GM18511 (cell line): ENCODE results near the gene KCNQ1.

ENCODE experiments used
- ATAC-seq: cut with Tn5 transposase; IDR thresholded peaks from one replicate; pipeline ENCODE4 v1.9.1; 2021; ENCODE audit warnings: mild to moderate bottlenecking, moderate library complexity; ENCODE audit not compliant: unreplicated experiment

Gene KCNQ1

GRCh38 chr11:2531277-2531986, 86.6 kb downstream of the KCNQ1 start:
- ATAC-seq, result no peak

GRCh38 chr11:2531987-2532703, 87.3 kb downstream of the KCNQ1 start:
- no peak for ATAC-seq

GRCh38 chr11:2532704-2533586, 88.1 kb downstream of the KCNQ1 start:
- peak; percentile 74 for ATAC-seq

GRCh38 chr11:2533587-2534133, 88.9 kb downstream of the KCNQ1 start:
- ATAC-seq, result no peak

DNA sequence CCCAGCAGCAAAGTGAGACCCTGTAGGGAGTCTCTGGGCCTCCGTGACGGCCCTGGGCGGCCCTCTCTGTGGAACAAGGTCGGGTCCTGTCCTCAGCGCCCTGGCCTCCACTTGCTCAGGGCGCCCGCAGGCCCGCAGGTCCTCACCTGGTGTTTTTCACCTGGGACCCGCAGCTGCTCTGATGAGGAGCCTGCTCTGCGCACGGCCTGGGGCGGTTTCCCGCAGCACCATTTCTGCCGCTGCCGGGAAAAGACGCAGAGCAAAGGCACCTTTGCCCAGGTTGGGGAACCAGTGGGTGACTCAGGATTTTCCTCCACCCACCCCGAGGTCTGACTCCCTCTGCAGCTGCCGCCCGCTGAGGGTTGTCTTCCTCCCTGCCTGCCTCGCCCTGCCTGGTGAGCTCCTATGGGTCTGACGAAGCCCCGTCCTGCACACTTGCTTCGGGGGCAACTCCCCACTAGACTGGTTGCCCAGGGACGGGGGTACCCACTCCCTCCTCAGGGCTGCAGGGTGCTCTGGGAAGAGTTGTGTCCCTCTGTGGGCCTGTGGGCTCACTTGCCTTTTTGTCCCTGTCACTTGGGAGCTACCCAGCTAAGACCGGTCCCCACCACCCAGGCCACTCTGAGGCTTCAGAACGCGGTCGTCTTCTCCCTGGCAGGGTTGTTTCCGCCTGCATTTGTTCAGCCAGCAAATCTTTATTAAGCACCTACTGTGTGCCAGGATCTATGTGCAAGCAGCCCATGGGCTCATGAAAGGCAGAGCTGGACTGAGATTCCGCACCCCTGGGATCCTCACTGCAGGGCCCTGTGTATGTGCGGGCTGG, 89.5 kb downstream of the KCNQ1 start:
- no peak for ATAC-seq

DNA sequence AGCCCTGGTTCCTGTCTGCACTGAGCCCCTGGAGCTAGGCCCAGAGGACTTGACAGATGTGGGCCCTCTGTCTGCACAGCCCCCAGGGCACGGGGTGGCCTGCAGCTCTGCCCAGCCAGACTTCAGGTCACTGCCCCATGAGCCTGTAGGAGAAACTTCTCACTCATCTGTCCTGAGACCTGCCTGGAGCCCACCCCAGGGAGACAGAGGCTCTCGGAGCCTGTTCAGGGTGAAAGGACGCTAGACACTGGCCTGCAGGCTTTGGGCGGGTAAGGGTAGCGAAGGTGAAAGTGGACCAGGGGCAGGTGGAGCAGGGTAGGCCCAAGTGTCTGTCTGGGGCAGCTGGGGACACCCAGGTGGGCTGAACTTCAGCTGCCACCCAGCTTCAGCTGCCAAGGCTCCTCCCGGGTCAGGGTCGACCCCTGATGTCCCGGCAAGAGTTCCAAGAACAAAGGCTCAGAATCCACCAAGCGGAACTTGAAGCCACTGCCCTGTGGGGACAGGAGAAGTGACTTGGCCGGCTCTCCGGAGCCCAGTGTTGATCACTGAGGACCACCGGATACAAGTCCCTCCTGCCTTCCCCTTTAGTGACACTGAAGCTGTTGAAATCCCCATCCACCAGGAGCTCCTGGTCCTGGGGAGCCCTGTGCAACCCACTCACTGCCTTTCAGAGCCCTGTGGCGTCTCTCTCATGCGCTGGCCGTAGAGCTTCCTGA, 90.3 kb downstream of the KCNQ1 start:
- ATAC-seq, result no peak

DNA sequence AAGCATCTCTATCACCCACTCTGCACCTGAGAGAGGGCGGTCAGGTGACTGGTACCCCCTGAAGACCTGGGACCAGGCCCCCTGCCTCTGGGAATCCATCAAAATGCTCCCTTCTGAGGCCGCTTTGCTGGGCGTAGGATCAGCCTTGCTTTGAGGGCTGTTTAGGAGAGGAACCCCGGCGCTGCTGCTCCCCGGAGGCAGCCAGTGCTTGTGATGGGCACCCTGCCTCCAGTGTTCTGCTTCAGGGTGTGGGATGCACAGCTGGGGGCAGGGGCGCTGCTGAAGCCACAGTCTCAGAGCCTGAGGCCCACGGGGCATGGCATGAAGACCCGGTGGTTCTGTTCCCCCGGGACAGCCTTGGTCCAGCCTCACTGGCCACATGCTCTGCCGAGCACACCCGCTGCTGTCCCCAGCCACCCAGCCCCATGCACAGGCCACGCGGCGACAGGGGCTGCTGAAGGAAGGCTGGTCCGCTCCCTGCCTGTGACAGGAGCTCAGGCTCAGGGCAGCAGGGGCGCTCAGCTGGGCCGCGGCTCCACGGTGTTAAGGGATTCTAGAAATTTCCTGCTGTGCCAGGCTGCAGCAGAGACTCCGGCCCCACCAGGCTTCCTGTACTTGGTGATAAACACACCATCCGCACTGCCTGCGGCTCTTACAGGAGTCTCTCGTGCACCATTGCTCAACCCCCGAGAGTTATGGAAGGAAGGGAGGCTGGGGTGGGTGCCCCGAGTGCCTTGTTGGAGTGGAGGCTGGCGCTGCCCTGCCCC, 91.0 kb downstream of the KCNQ1 start:
- no peak for ATAC-seq

DNA sequence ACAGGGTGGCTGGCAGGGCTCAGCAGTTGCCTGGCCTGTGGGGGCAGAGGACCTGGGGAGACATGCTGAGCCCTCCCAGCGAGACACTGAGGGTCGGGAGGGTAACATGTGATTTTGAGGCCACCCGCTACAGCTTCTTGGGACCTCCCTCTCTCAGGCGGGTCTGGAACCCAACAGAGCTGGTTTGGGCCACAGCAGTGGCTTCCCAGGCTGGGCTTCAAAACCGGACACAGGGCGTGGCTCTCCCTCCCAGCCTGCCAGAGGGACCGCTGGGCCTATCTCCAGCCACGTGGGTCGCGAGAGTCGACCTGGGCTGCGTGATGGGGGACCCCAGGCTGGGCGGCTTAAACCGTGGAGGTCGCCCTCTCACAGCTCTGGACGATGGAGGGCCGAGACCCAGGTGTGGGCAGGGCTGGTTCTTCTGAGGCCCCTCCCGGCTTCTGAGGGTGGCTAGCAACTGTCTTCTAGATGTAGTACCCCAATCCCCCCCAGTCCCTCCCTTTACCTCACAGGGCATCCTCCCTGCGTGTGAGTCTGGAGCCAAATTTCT, 91.7 kb downstream of the KCNQ1 start:
- no peak for ATAC-seq

DNA sequence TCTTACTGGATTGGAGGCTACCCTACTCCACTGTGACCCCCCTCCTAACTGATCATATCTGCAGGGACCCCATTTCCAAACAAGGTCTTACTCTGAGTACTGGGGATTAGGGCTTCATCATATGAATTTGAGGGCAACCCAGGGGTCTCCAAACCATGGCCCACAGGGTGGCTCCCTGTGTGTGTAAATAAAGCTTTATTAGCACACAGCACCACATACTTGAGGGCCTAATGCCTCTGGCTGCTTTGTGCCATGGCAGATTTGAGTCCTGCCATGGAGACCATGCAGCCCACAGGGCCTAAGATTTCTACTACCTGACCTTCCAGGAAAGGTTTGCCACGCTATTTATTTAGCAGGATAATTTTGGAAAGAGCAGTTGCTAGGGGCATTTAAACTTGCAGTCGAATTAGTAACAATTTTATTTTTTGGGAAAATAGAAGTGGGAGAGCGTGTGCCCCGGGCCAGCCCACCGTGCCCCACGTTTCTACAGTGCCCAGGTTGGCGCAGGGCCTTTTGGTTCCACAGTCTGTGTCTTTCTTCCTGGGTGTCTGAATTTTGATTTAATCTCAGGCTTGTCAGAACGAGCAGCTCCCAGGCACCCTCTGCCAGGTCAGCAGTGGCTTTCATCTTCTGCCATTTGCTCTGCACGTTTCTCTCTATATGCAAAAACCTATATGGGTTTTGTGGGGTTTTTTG, 92.3 kb downstream of the KCNQ1 start:
- no peak for ATAC-seq

GRCh38 chr11:2537896-2538724, 93.3 kb downstream of the KCNQ1 start:
- no peak for ATAC-seq

DNA sequence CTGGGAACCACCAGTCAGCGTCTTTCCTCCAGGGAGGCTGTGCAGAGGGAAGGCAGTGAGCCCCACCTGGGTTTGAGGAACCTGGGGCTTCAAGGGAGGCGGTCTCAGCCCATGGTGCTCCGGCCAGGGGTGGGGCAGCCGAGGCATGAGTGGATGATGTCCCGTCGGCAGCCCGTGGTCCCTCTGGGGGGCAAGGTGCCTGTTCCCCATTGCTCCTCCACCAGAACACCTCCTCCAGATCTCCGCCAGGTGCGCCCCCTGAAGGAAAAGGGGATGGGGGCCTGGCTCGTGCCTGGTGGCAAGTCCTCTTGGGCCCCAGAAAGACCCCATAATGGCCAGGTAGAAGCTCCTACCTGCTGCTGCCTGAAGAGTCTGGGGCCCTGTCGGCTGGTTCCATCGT, 94.1 kb downstream of the KCNQ1 start:
- no peak for ATAC-seq

DNA sequence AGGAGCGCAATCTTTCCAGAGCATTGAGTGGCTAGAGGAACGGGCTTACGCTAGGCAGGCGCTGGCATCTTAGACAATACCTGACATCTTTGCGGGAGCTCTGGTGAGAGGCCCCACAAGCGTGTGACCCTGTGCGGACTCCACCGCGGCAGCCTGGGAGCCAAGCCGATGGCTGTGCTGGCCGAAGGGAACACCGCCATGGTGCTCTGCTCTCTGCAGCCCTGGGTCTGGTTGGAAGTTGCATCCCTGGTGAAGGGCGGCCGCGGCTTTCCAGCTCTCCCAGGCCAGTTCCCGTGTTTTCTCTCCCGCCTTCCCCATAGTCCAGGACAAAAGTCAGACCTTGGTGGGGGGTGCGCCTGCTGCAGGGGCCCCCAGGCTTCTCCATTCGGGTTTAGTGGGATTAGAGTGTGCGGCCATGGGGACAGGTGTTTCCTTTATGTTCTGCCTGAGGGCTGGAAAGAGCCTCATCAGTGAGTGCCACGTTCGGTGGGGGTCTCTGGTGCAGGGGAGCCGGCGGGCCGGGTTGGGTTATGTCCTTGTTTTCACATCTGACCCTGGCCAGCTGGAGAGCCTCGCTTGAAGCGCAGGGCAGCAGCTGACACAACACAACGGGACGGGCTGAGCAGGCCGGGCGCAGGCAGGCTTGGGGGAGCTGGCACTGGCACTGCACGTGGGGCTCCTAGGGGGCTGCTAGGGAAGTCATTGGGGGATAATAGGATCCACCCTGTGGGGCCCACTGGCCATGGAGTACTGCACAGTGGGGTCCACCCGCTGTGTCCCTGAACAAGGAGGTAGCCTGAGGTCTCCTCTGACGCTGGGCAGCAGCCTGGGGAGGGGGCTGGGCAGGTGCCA, 94.8 kb downstream of the KCNQ1 start:
- ATAC-seq, result no peak

- ATAC-seq, result no peak
Observed at GRCh38 chr11:2540223-2540991, 95.6 kb downstream of the KCNQ1 start.

DNA sequence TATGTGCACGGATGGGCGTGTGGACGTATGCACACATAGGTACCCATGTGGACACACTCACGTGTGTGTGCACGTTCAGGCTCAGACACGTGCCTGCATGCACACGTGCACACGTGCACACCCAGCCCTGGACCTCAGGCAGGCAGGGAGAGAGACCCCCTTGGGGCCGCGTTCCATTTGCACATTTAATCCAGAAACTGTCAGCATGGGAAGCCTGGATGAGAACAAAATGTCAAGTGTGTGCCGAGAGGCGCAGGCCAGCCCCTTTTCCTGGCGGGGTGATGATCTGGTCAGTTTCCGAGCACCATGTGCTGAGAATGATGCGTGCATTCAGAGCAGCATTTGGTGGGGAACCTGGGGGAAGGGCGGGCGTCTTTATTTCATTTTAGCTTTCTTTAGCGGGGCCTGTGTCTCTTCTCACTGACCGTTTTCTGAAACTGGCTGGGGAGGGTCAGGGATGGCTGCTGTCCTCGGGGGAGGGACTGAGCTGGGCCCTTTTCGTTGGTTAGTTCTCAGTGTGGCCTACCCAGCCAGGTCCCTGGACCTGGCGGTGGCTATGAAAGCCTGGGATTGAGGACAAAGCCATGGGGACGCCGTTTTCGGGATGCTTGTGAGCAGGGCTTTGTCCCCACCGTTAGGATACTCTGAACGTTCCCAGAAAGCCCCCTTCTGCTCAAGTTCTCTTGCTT, 96.3 kb downstream of the KCNQ1 start:
- no peak for ATAC-seq

DNA sequence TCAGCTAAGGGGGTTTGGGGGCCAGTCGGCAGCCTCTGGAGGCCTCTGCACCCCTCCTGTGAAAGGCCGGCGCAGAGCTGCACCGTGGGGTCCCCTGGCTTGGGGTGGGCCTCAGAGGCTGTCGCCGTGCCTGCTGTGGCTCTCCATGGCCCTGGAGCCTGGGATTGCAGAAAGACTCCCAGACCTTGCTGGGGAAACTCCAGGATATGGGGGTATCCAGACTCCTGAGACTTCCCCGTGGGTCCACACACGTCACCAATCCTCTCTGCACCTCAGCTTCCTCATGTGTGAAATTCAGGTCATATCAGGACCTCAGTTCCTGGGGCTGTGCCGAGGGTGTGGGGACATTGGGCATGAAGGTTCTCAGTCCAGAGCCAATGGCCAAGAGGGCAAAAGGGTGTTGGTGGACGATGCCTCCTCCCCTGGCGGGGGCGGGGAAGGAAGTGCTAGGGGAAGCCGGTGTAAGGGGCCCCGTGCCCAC, 97.1 kb downstream of the KCNQ1 start:
- ATAC-seq, result no peak
